GM18870 (cell line): ENCODE data around the gene TPSAB1.
"Not testable (repeated sequence)": the region's sequence is repeated elsewhere in the genome, so short reads cannot be mapped to it uniquely, and the experiment has no call there.

Source experiments
- ATAC-seq: cut with Tn5 transposase; IDR thresholded peaks from one replicate; pipeline ENCODE4 v1.9.1; 2021; ENCODE audit warnings: moderate library complexity; ENCODE audit not compliant: unreplicated experiment

TPSAB1 gene

DNA sequence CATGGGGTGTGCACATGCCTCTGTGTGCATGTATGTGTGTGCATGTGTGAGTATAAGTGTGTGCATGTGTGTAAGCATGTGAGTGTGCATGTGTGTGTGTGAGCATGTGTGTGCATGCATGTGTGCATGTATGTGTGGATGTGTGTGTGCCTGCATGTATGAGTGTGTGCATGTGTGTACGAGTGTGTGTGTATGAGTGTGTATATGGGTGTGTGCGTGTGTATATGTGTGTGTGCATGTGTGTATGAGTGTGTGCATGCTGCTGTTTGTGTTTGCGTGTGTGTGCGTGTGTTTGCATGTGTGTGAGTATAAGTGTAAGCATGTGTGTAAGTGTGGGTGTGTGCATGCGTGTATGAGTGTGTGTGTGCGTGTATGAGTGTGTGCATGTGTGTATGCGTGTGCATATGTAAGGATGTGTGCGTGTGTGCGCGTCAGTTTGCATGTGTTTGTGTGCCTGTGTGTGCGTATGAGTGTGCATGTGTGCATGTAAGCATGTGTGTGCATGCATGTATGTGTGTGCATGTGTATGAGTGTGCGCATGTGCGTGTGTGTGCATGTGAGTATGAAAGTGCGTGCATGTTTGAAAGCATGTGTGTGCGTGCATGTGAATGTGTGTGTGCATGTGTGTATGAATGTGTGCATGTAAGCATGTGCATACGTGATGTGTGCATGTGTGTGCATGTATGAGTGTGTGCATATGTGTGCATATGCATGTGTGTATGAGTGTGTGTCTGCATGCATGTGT is 24.0 kb downstream of the TPSAB1 start:
- ATAC-seq = no peak

DNA sequence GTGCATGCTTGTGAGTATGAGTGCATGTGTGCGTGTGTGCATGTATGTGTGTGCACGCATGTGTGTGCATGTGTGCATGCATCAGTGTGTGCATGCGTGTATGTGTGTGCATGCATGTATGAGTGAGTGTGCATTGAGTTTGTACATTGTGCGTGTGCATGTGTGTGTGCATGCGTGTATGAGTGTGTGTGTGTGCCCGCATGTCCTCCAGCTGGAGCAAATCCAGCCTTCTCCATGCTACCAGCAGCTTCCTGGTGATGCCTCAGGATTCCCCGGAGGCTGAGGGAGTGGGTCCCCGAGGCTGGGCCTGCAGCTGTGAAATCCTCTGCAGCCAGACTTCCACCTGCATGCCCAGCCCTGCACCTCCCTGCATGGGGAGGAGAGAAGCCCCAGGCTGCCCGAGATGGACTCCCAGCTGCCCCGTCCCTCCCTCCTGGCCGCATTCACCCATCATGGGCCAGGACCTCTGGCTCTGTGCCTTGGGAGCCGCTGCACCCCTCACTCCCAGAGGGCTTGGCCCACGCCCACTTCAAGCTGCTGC is 24.7 kb downstream of the TPSAB1 start:
- no peak for ATAC-seq

- ATAC-seq = no peak
Observed at GRCh38 chr16:1265826-1266225, 25.3 kb downstream of the TPSAB1 start.

- ATAC-seq = not testable (repeated sequence)
Observed at GRCh38 chr16:1269418-1269817, 28.9 kb downstream of the TPSAB1 start.

DNA sequence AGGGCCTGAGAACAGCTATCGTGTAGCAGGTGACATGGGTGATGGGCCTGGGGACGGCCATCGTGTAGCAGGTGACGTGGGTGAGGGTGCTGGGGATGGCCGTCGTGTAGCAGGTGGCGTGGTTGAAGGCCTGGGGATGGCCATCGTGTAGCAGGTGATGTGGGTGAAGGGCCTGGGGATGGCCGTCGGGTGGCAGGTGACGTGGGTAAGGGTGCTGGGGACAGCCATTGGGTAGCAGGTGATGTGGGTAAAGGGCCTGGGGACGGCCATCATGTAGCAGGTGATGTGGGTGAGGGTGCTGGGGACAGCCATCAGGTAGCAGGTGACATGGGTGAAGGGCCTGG is 30.8 kb downstream of the TPSAB1 start:
- no peak for ATAC-seq

GRCh38 chr16:1271724-1272413 is 31.4 kb downstream of the TPSAB1 start:
- not testable (repeated sequence) for ATAC-seq

GRCh38 chr16:1272453-1273198 is 32.1 kb downstream of the TPSAB1 start:
- no peak for ATAC-seq

DNA sequence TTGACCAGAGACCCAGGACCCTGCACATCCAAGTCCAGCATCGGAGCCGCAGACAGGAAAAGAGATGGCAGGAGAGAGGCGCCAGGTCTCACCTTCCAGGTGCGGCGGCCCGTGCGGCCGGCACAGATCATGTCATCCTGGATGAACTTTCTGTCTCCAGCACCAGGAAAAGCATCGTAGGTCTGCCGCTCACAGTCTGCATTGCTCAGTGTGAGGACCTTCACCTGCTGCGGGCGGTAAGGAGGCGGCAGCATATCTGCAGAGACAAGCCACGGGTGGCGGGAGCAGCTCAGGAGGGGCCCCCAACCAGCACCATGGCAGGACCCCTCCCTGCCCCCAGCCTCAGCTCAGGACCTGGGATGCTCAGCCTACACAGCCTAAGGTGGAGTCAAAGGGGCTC is 33.3 kb downstream of the TPSAB1 start:
- no peak for ATAC-seq

GRCh38 chr16:1274767-1275166 is 34.3 kb downstream of the TPSAB1 start:
- no peak for ATAC-seq

GRCh38 chr16:1275791-1276579 is 35.5 kb downstream of the TPSAB1 start:
- no peak for ATAC-seq

GRCh38 chr16:1276580-1276878 is 36.0 kb downstream of the TPSAB1 start:
- no peak for ATAC-seq

GRCh38 chr16:1277151-1277598 is 36.7 kb downstream of the TPSAB1 start:
- no peak for ATAC-seq

- ATAC-seq = no peak
Observed at GRCh38 chr16:1277617-1278282, 37.2 kb downstream of the TPSAB1 start.

- ATAC-seq = no peak
Observed at GRCh38 chr16:1278477-1278876, 38.0 kb downstream of the TPSAB1 start.

DNA sequence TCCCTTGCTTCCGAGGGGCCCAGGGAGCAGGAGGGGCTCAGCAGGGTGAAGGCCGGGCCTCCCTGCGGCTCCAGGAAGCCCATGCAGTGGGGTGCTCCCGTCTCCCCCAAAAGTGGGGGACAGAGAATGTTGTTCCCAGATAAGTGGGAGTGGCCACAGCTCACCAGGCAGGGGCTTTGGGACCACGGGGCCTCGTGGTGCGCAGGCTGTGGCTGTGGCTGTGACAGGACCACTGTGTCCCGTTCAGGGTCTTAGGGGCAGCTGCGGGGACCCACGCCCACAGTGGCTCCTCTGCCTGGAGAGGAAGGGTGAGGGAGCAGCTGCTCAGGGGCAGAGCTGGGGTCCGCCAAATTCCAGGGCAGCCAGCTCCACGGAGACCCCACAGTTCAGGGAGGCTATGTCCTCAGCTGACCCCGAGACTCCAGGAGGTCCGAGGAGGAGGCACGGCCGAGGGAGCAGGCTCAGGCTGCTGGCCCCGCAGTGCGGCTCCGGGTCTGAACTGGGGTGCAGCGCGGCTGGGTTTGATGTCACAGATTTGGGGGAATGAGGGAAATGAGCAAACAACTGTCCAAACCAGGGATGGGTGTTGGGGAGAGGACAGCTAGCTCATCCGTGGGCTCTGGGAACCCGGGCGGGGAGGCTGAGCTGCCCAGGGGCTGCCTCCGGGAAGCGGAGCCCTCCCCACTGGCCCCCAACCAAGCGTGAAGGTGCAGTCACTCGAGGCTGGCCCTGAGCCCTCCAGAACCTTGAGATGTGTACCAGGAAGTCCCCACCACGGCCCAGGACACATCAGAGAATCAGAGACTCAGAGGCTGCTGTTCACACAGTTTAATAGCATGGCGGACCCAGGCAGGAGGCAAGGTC is 38.8 kb downstream of the TPSAB1 start:
- ATAC-seq = no peak

DNA sequence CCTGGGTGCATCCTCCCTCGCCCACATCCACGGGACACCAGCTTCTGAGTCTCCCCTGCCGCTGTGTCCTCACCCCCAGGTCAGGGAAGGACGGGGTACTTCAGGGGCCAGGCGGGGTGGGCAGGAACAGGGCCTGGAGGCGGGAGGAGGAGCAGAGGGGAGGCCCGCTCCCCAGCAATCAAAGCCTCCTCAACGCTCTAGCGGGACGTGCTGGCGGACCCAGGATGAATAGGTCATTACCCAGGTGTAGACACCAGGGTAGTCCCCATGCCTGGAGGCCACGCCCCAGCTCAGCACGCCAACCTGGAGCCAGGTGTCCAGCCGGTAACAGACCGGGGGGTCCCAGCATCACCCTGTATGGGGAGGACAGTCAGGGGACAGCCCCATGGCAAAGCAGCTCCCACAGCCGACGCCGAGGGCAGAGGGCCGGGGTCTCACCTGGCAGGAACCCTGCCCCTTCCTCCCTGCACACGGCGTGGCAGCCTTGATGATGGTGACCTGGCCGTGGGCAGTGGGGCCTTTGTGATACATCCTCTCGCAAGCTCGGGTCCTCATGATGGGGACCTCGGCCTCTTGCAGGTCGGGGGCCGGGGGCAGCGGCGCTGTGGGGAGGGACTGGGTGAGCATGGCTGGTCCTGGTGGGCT is 39.6 kb downstream of the TPSAB1 start:
- no peak for ATAC-seq

- ATAC-seq = no peak
Observed at GRCh38 chr16:1280783-1281182, 40.3 kb downstream of the TPSAB1 start.

- no peak for ATAC-seq
Observed at GRCh38 chr16:1281517-1281916, 41.0 kb downstream of the TPSAB1 start.
